Cardiac muscle cell (in vitro differentiated cells and primary cell): Measurements from ENCODE around the gene FRRS1. TPM values are rescaled to one million over a fixed set of nuclear protein-coding genes. Genes with fewer than 3 reads are reported as not detected.

Source experiments
- DNase-seq, 2 donors: peaks; one replicate each; pipeline versions ENCODE4 v3.0.0 to v3.0.0-alpha.2; 2010 to 2017; ENCODE audit warnings: low read depth in 1 of 2, low spot score in 1 of 2
- H3K27ac ChIP-seq: fragments of 200-600 bp; sonication (generic); 2 replicates; pipeline ENCODE4 v1.5.1; 2016
- H3K27me3 ChIP-seq: fragments of 200-600 bp; sonication (generic); 2 replicates; pipeline ENCODE4 v1.6.0; 2016; ENCODE audit warnings: control low read depth
- H3K36me3 ChIP-seq: fragments of 200-600 bp; sonication (generic); 2 replicates; pipeline ENCODE4 v1.5.1; 2016; ENCODE audit warnings: control low read depth
- H3K4me1 ChIP-seq: fragments of 200-600 bp; sonication (generic); 2 replicates; pipeline ENCODE4 v1.8.1; 2017; ENCODE audit warnings: low read depth, mild to moderate bottlenecking, mixed run types
- H3K4me3 ChIP-seq: fragments of 200-600 bp; sonication (generic); 2 replicates; pipeline ENCODE4 v1.5.1; 2016; ENCODE audit warnings: mild to moderate bottlenecking
- H3K9me3 ChIP-seq: fragments of 200-600 bp; sonication (generic); 2 replicates; pipeline ENCODE4 v1.5.1; 2017; ENCODE audit warnings: low read depth, mild to moderate bottlenecking, control low read depth
- polyA plus RNA-seq: library from polyadenylated mRNA; unstranded; fragments of >200 nt; fragmentation: Nextera tagmentation; extraction: Ambion mirVana; gene quantifications from 2 replicates; pipeline ENCODE4 v1.2.1, GENCODE V29; 2016
- total RNA-seq: library from RNA; depleted of rRNA; stranded (reverse); fragments of >200 nt; gene quantifications from 2 replicates; pipeline ENCODE4 v1.2.3, GENCODE V29; 2016
- TF ChIP-seq, protein P1 (sequence below): IDR thresholded peaks from 2 replicates; pipeline ENCODE4 v1.5.1; 2012; ENCODE audit warnings: low read depth, mild to moderate bottlenecking, low read length

The FRRS1 gene
- total and polyA plus RNA-seq, 2 experiments from 2014 or later: 3.7 to 5.5 TPM

DNA sequence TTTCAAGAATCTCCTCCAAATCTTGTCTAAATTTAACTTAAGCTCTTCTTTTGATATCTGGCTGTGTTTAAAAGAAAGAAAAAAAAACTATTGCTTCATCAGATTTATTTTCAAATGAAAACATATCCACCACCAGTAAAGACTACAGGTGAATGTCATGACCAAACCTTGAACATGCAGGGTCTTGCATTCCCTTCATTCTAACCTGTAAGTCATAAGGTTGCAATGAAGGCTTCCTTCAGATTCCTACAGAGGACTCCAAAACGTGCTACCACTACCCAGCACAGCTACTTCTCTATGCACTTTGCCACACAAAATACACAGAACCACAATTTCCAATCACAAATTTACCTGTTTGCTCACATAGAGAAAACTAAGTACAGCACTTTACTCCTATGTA lies 26.3 kb downstream of the FRRS1 start:
- no peaks in the 10 kb centered on the region for H3K27me3 ChIP-seq
- no peak overlapping the region for H3K27ac ChIP-seq
- DNase-seq: no peak
- H3K36me3 ChIP-seq: peaks cover 10% of the 10 kb centered on the region
- no peak overlapping the region for H3K4me3 ChIP-seq
- no peaks in the 10 kb centered on the region for H3K9me3 ChIP-seq
- TF ChIP-seq, protein P1, sequence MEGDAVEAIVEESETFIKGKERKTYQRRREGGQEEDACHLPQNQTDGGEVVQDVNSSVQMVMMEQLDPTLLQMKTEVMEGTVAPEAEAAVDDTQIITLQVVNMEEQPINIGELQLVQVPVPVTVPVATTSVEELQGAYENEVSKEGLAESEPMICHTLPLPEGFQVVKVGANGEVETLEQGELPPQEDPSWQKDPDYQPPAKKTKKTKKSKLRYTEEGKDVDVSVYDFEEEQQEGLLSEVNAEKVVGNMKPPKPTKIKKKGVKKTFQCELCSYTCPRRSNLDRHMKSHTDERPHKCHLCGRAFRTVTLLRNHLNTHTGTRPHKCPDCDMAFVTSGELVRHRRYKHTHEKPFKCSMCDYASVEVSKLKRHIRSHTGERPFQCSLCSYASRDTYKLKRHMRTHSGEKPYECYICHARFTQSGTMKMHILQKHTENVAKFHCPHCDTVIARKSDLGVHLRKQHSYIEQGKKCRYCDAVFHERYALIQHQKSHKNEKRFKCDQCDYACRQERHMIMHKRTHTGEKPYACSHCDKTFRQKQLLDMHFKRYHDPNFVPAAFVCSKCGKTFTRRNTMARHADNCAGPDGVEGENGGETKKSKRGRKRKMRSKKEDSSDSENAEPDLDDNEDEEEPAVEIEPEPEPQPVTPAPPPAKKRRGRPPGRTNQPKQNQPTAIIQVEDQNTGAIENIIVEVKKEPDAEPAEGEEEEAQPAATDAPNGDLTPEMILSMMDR: no peak
- peaks cover 3% of the 10 kb centered on the region for H3K4me1 ChIP-seq

DNA sequence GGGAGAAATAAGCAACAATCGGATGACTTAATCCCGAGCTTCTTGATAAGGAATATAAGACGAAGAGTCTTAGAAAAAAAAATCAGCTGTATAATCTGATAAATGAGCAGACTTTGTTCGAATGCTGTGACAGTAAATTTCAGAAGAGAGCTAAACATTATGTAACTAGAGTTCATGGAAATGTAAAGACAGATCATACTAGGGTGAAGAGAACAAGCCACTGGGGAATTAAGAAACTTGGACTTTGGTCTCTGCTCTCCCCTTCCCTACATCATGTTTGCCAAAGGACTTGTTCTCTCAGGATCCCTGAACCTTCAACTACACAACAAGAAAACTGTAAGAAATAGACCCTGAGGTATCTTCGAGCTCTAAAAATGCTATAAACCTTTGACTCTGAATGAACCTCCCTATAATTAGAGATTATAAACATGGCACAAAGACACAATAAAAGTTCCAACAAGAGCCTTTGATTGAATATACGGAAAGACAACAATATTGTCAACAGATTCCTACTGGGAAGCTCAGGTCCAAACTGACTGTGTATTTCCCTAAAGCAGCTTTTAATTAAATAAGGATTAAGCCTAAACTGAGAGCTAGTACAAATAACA lies 27.5 kb downstream of the FRRS1 start:
- DNase-seq: no peak
- Histone ChIP-seq H3K4me3 (no peak overlapping the region), H3K27ac (no peak overlapping the region), H3K9me3 (no peaks in the 10 kb centered on the region), H3K36me3 (peaks cover 10% of the 10 kb centered on the region), H3K4me1 (peaks cover 3% of the 10 kb centered on the region), H3K27me3 (no peaks in the 10 kb centered on the region)
- TF ChIP-seq, protein P1: no peak

DNA sequence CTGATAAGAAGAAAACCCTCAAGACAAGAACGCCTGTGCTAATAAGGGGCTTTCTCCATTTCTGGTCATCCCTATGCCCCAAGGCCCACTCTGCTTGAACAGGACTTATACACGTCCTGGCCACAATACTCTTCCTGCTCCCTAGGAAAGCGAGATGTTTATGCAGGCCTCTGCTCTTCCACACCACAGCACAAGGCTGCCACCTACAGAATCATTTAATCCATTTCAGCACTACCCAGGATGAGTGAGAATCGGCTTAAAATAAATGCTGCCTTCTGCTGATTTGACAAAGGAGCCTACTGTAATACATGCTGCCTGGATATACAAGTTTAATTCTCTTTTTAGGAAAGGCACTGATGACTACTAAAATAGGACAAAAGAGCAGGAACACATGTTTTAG lies 29.4 kb downstream of the FRRS1 start:
- peak; percentile 65 to 79 for DNase-seq
- Histone ChIP-seq H3K36me3 (peaks cover 8% of the 10 kb centered on the region), H3K4me1 (peaks cover 3% of the 10 kb centered on the region), H3K9me3 (no peaks in the 10 kb centered on the region), H3K4me3 (no peak overlapping the region), H3K27me3 (no peaks in the 10 kb centered on the region), H3K27ac (no peak overlapping the region)
- TF ChIP-seq, protein P1: peak; percentile 54

DNA sequence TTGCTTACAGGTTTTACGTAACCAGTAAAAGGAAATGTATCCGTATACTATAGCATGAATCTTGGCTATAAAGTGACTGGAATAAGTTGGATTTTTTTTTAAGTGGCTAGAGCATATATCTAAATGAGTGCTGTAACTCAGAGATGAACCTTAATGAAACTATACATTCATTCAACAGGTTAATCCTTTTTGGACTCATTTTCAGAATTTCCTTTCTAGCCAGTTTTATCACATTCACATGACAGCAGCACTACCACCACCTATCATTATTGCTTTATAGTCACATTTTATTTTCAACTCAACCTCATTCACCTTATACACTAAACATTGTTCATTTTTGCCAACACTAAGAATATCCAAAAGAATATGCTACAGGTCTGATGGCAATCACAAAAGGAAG lies 30.6 kb downstream of the FRRS1 start:
- peaks cover 3% of the 10 kb centered on the region for H3K4me1 ChIP-seq
- H3K27me3 ChIP-seq: no peaks in the 10 kb centered on the region
- no peaks in the 10 kb centered on the region for H3K9me3 ChIP-seq
- H3K27ac ChIP-seq: no peak overlapping the region
- H3K4me3 ChIP-seq: no peak overlapping the region
- H3K36me3 ChIP-seq: peaks cover 4% of the 10 kb centered on the region
- TF ChIP-seq, protein P1: no peak
- no peak for DNase-seq

DNA sequence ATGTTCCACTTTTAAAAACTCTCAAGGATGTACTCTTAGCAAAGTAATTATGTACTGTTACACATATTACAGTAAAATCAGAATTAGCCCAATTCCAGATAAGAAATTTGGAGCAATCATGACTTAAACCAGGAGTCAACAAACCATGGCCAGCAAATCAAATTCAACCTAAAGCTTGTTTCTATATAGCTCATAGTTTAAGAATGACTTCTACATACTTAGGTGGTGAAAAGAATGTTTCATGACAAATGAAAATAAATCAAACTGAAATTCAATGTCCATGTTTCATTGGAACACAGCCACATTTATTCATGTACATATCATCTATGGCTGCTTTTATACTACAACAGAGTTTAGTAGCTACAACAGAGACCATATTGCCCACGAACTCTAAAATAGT lies 35.1 kb downstream of the FRRS1 start:
- Histone ChIP-seq H3K36me3 (no peaks in the 10 kb centered on the region), H3K27me3 (no peaks in the 10 kb centered on the region), H3K4me3 (no peak overlapping the region), H3K9me3 (no peaks in the 10 kb centered on the region), H3K4me1 (peaks cover 6% of the 10 kb centered on the region), H3K27ac (no peak overlapping the region)
- TF ChIP-seq, protein P1: no peak
- no peak for DNase-seq
